WTC11 (cell line): Measurements from ENCODE around the gene MEF2B. TPM values are rescaled to one million over a fixed set of nuclear protein-coding genes. Genes with fewer than 3 reads are reported as not detected.

ENCODE experiments used
- ATAC-seq: fragments of 200-7000 bp; cut with Tn5 transposase; 2 replicates; pipeline ENCODE4 v1.10.0; 2021; ENCODE audit warnings: mild to moderate bottlenecking, moderate library complexity
- CTCF ChIA-PET: fragments of 300-600 bp; sonication (Branson Sonifier 250); formaldehyde crosslinking; loops from one replicate; lab custom pipeline; 2021; ENCODE audit warnings: antibody characterized with exemption; lab: Charles Lee
- POLR2A ChIA-PET: fragments of 350-600 bp; sonication (Branson Sonifier 250); formaldehyde crosslinking; loops from one replicate; lab custom pipeline; 2021; ENCODE audit warnings: antibody characterized with exemption; lab: Charles Lee
- DNase-seq: peaks from one replicate; pipeline ENCODE4 v3.0.0; 2021; ENCODE audit warnings: low spot score
- H3K27ac Mint-ChIP-seq: 2 replicates; pipeline ENCODE4 v1.8.0; 2021; ENCODE audit warnings: mixed read lengths
- H3K27me3 Mint-ChIP-seq: 2 replicates; pipeline ENCODE4 v1.8.0; 2021; ENCODE audit warnings: low read depth, mild to moderate bottlenecking, moderate library complexity, mixed read lengths
- H3K36me3 Mint-ChIP-seq: 2 replicates; pipeline ENCODE4 v1.8.0; 2021; ENCODE audit warnings: mixed read lengths
- H3K4me1 Mint-ChIP-seq: 2 replicates; pipeline ENCODE4 v1.8.0; 2022; ENCODE audit warnings: mixed read lengths
- H3K4me3 Mint-ChIP-seq: 2 replicates; pipeline ENCODE4 v1.8.0; 2021; ENCODE audit warnings: mild to moderate bottlenecking, moderate library complexity, mixed read lengths
- H3K9me3 Mint-ChIP-seq: 2 replicates; pipeline ENCODE4 v1.8.0; 2021; ENCODE audit warnings: mixed read lengths
- ATF6 ChIP-seq: sonication (generic); formaldehyde crosslinking; IDR thresholded peaks from 2 replicates; pipeline ENCODE4 v1.8.1; 2023; ENCODE audit warnings: mild to moderate bottlenecking, missing genetic modification reagents
- CDX4 ChIP-seq: fragments of 250-450 bp; sonication (Bioruptor Pico); IDR thresholded peaks from 2 replicates; pipeline ENCODE4 v1.9.0; 2021; ENCODE audit warnings: moderate library complexity, mild to moderate bottlenecking, inconsistent platforms, borderline replicate concordance
- EMX1 ChIP-seq: fragments of 250-450 bp; sonication (Bioruptor Pico); IDR thresholded peaks from 2 replicates; pipeline ENCODE4 v1.8.0; 2021; ENCODE audit warnings: mild to moderate bottlenecking
- FOXJ3 ChIP-seq: sonication (generic); formaldehyde crosslinking; IDR thresholded peaks from 2 replicates; pipeline ENCODE4 v1.9.0; 2021; ENCODE audit warnings: missing genetic modification reagents, mild to moderate bottlenecking, borderline replicate concordance
- FOXK1 ChIP-seq: sonication (generic); formaldehyde crosslinking; IDR thresholded peaks from 2 replicates; pipeline ENCODE4 v1.8.0; 2022; ENCODE audit warnings: mild to moderate bottlenecking, moderate library complexity, missing genetic modification reagents
- IRF1 ChIP-seq: sonication (generic); formaldehyde crosslinking; IDR thresholded peaks from 2 replicates; pipeline ENCODE4 v1.8.0; 2023; ENCODE audit warnings: missing genetic modification reagents
- JUN ChIP-seq: sonication (generic); formaldehyde crosslinking; IDR thresholded peaks from 2 replicates; pipeline ENCODE4 v1.8.0; 2023; ENCODE audit warnings: mild to moderate bottlenecking, missing genetic modification reagents
- NR2C2 ChIP-seq: sonication (generic); formaldehyde crosslinking; IDR thresholded peaks from 2 replicates; pipeline ENCODE4 v1.8.0; 2022; ENCODE audit warnings: mild to moderate bottlenecking, missing genetic modification reagents
- NR3C1 ChIP-seq: sonication (generic); formaldehyde crosslinking; conservative IDR thresholded peaks from 2 replicates; pipeline ENCODE4 v1.8.1; 2023; ENCODE audit warnings: low read depth, mild to moderate bottlenecking, missing genetic modification reagents
- OVOL2 ChIP-seq: fragments of 250-450 bp; sonication (Bioruptor Pico); IDR thresholded peaks from 2 replicates; pipeline ENCODE4 v1.9.0; 2021; ENCODE audit warnings: mild to moderate bottlenecking, borderline replicate concordance
- RORB ChIP-seq: fragments of 250-450 bp; sonication (Bioruptor Pico); IDR thresholded peaks from 2 replicates; pipeline ENCODE4 v1.9.0; 2021; ENCODE audit warnings: mild to moderate bottlenecking
- SOX15 ChIP-seq: fragments of 250-450 bp; sonication (Bioruptor Pico); IDR thresholded peaks from 2 replicates; pipeline ENCODE4 v1.9.0; 2021; ENCODE audit warnings: mild to moderate bottlenecking
- TEAD4 ChIP-seq: sonication (generic); formaldehyde crosslinking; IDR thresholded peaks from 2 replicates; pipeline ENCODE4 v1.8.0; 2022; ENCODE audit warnings: mild to moderate bottlenecking, missing genetic modification reagents
- ZNF138 ChIP-seq: sonication (generic); formaldehyde crosslinking; conservative IDR thresholded peaks from 2 replicates; pipeline ENCODE4 v1.8.1; 2022; ENCODE audit warnings: mild to moderate bottlenecking, moderate library complexity, missing genetic modification reagents
- ZNF423 ChIP-seq: fragments of 250-450 bp; sonication (Bioruptor Pico); IDR thresholded peaks from 2 replicates; pipeline ENCODE4 v2.1.2; 2022; ENCODE audit warnings: mild to moderate bottlenecking, moderate library complexity
- ZNF512 ChIP-seq: sonication (generic); formaldehyde crosslinking; IDR thresholded peaks from 2 replicates; pipeline ENCODE4 v1.8.1; 2022; ENCODE audit warnings: missing genetic modification reagents, borderline replicate concordance
- ZNF671 ChIP-seq: fragments of 250-450 bp; sonication (Bioruptor Pico); IDR thresholded peaks from 2 replicates; pipeline ENCODE4 v1.8.0; 2021; ENCODE audit warnings: mild to moderate bottlenecking
- total RNA-seq: library from RNA; stranded (reverse); gene quantifications from 3 replicates; pipeline ENCODE4 v1.2.3, GENCODE V29; 2021

MEF2B gene
- total RNA-seq, 1 experiment from 2014 or later: 1.7 TPM

- Mint-ChIP-seq H3K36me3 (no peaks in the 10 kb centered on the region), H3K4me3 (peak overlapping the region; percentile 24; the same call in 1 of the 2 replicates)
These were observed 43.5 kb upstream of the MEF2B start for GRCh38 chr19:19213426-19214158.

GRCh38 chr19:19212916-19213315, 42.9 kb upstream of the MEF2B start:
- POLR2A ChIA-PET: no interaction called here
- no peak for ATAC-seq
- Mint-ChIP-seq H3K27ac (no peak overlapping the region), H3K9me3 (no peaks in the 10 kb centered on the region), H3K4me1 (peaks cover 14% of the 10 kb centered on the region), H3K36me3 (no peaks in the 10 kb centered on the region), H3K27me3 (peaks cover 83% of the 10 kb centered on the region), H3K4me3 (peak overlapping the region; percentile 70)
- CTCF ChIA-PET: no interaction called here
- no peak for DNase-seq
- TF ChIP-seq OVOL2 (CRISPR knock-in tag) (no peak), SOX15 (no peak), TEAD4 (CRISPR knock-in tag) (no peak), NR2C2 (CRISPR knock-in tag) (no peak), RORB (no peak), ATF6 (no peak), ZNF423 (CRISPR knock-in tag) (no peak), ZNF138 (CRISPR knock-in tag) (no peak)
- TF ChIP-seq, all 79 proteins: peak for 0

More at GRCh38 chr19:19213426-19214158, 43.5 kb upstream of the MEF2B start:
- H3K27me3 Mint-ChIP-seq: peaks cover 82% of the 10 kb centered on the region
- H3K9me3 Mint-ChIP-seq: no peaks in the 10 kb centered on the region
- peaks cover 14% of the 10 kb centered on the region for H3K4me1 Mint-ChIP-seq
- ATAC-seq: no peak
- DNase-seq: no peak
- POLR2A ChIA-PET: no interaction called here
- H3K27ac Mint-ChIP-seq: no peak overlapping the region
- CTCF ChIA-PET: interaction anchor here (1.3 to 3.4 kb wide), 2 partner anchors 11 to 27 kb away, joined by 3 to 29 read pairs; no protein-coding TSS in a partner anchor
- TF ChIP-seq FOXJ3 (CRISPR knock-in tag) (no peak), CDX4 (CRISPR knock-in tag) (no peak), FOXK1 (CRISPR knock-in tag) (no peak), ZNF671 (no peak), IRF1 (CRISPR knock-in tag) (no peak), ZNF512 (no peak), JUN (CRISPR knock-in tag) (no peak), EMX1 (CRISPR knock-in tag) (no peak), ATF6 (no peak), NR3C1 (CRISPR knock-in tag) (no peak)
